CD1c-positive myeloid dendritic cell (primary cell): ENCODE results near the gene MSH6.

Experiments
- DNase-seq: peaks from one replicate; pipeline ENCODE4 v3.0.0-alpha.2; 2016; ENCODE audit errors: extremely low spot score

MSH6 gene

GRCh38 chr2:47782671-47783485, at the start of gene MSH6:
Gene MSH6, plus strand, starts transcription at chr2:47783145. Its CDS starts 89 bp downstream, at chr2:47783234.
- DNase-seq = peak; percentile 97

GRCh38 chr2:47735136-47735869, 47.6 kb upstream of the MSH6 start:
- DNase-seq = no peak

- DNase-seq = no peak
Observed at GRCh38 chr2:47735912-47736311, 47.0 kb upstream of the MSH6 start.

- DNase-seq = no peak
Observed at GRCh38 chr2:47737191-47737975, 45.6 kb upstream of the MSH6 start.

GRCh38 chr2:47738331-47738730, 44.6 kb upstream of the MSH6 start:
- no peak for DNase-seq

- DNase-seq = no peak
Observed at GRCh38 chr2:47741101-47741500, 41.8 kb upstream of the MSH6 start.

GRCh38 chr2:47741637-47742036, 41.3 kb upstream of the MSH6 start:
- no peak for DNase-seq

GRCh38 chr2:47744074-47744473, 38.9 kb upstream of the MSH6 start:
- DNase-seq = no peak

- no peak for DNase-seq
Observed at GRCh38 chr2:47747878-47748277, 35.1 kb upstream of the MSH6 start.

GRCh38 chr2:47751856-47752414, 31.0 kb upstream of the MSH6 start:
- no peak for DNase-seq

- no peak for DNase-seq
Observed at GRCh38 chr2:47767497-47767844, 15.5 kb upstream of the MSH6 start.

- peak; percentile 59 for DNase-seq
Observed at GRCh38 chr2:47767880-47768609, 14.9 kb upstream of the MSH6 start.

- no peak for DNase-seq
Observed at GRCh38 chr2:47769318-47769717, 13.6 kb upstream of the MSH6 start.

GRCh38 chr2:47771211-47771610, 11.7 kb upstream of the MSH6 start:
- peak; percentile 54 for DNase-seq

- no peak for DNase-seq
Observed at GRCh38 chr2:47772343-47772742, 10.6 kb upstream of the MSH6 start.

GRCh38 chr2:47774567-47774966, 8.4 kb upstream of the MSH6 start:
- no peak for DNase-seq

- no peak for DNase-seq
Observed at GRCh38 chr2:47777277-47777937, 5.5 kb upstream of the MSH6 start.

GRCh38 chr2:47778698-47779425, 4.1 kb upstream of the MSH6 start:
- DNase-seq = no peak

- DNase-seq = no peak
Observed at GRCh38 chr2:47779426-47779790, 3.5 kb upstream of the MSH6 start.

- DNase-seq = no peak
Observed at GRCh38 chr2:47782381-47782670, 619 bp upstream of the MSH6 start.
